Loucy (cell line): ENCODE results near the gene TAF1D.

Experiments
- CTCF ChIP-seq: fragments of 200-600 bp; sonication (generic); conservative IDR thresholded peaks from 2 replicates; pipeline ENCODE4 v1.5.1; 2014; ENCODE audit warnings: mild to moderate bottlenecking, antibody characterized with exemption, low read length
- EZH2phosphoT487 ChIP-seq: fragments of 200-600 bp; IDR thresholded peaks from 2 replicates; pipeline ENCODE4 v1.6.1; 2018; ENCODE audit warnings: antibody characterized with exemption, mild to moderate bottlenecking, moderate library complexity, borderline replicate concordance

- no peak for TF ChIP-seq EZH2phosphoT487
- no peak for TF ChIP-seq CTCF
Observed at GRCh38 chr11:93741882-93742226, 559 bp upstream of the TAF1D start.
